HG03378 (cell line): ENCODE measurements around the gene ADAMTS2.

Experiments
- ATAC-seq: cut with Tn5 transposase; IDR thresholded peaks from one replicate; pipeline ENCODE4 v1.9.1; 2021; ENCODE audit warnings: mild to moderate bottlenecking, moderate library complexity; ENCODE audit not compliant: unreplicated experiment

The ADAMTS2 gene

DNA sequence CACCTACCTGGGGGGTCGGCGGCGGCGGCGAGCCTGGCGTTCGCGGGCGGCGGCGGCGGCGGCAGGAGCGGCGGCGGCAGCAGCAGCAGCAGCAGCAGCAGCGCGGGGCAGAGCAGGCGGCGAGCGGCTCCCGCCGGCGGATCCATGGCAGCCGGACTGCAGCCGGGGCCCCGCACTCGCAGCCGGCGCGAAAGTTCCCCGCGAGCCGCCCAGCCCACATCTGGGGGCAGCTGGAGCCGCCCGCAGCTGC is 153 bp downstream of the ADAMTS2 start:
- ATAC-seq: no peak

GRCh38 chr5:179344431-179345182 is 654 bp downstream of the ADAMTS2 start:
- ATAC-seq: no peak

- no peak for ATAC-seq
These were observed 1.4 kb downstream of the ADAMTS2 start for GRCh38 chr5:179343719-179344430.

- ATAC-seq: no peak
These were observed 2.1 kb downstream of the ADAMTS2 start for GRCh38 chr5:179343021-179343718.

- ATAC-seq: no peak
These were observed 2.7 kb downstream of the ADAMTS2 start for GRCh38 chr5:179342577-179342976.

DNA sequence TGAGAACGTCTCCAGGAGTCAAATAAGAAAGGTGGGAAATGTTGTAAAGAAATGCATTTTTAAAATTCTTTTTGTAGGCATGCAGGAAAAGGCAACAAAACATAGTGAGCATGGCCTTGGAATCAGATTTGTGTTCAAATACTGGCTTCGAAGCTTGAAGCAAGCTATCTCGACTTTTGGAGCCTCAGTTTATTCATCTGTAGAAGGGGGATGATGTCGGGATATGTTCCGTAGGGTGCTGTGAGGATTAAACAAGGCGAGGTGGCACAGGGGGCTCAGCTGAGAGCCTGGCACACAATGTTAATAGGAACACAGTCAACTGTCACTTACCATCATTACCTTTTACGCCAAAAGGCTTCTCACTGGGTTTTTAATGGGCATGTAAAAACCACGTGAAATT is 4.8 kb downstream of the ADAMTS2 start:
- ATAC-seq: no peak

GRCh38 chr5:179339996-179340395 is 5.3 kb downstream of the ADAMTS2 start:
- no peak for ATAC-seq

DNA sequence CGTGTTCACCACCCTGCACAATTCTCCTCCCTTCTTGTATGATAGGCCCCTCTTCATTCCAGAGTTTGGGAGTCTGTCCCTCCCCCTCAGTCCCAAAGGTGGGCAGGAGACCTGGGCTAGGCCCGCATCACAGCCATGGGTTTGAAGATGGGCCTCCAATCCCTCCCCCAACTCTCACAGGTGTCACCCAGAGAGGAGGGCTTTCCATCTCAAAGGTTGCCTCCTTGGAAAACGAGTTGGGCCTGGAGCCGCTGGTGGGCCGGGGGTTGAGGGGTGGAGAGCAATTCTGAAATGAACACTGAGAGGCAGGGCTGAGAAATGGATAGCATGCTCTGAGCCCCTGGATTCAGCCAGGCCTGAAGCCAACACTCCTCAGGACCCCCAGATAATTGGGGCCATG is 6.2 kb downstream of the ADAMTS2 start:
- ATAC-seq: no peak

DNA sequence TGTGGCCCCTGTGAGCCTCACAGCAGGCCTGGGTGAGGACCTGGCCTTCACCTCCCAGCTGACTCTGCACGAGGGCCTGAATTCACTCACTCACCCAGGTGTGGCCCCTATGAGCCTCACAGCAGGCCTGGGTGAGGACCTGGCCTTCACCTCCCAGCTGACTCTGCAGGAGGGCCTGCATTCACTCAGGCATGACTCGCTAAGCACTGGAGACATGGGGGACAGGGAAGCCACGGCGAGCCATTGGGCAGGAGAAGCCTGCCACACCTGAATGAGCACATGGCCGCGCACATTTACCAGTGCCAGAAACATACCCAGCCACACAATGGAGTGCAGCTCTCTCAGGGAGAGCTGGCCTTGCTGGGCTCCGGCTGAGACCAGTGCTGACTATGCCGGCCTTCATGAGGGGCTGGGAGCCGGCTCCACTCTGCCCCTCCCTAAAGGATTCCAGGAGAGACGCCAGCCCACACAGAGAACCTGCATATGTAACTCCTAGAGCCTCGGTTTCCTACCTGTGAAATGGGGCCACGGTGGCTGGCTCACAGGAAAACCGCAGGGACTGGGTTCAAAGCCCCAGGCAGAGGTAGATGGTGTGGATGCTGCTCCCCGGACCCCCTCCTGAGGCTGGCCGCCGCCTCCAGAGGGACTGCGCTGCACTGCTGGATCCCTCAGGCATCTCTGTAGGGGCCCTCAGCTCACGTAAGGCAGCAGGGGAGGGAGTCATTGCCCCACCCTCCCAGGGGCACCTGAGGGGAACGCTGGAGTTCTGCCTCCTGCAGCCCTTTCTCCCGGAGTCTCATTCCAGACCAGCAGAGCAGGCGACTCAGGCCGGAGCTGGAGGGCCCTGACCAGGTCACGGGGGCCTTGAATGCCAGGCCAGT is 7.2 kb downstream of the ADAMTS2 start:
- no peak for ATAC-seq

- no peak for ATAC-seq
These were observed 8.1 kb downstream of the ADAMTS2 start for GRCh38 chr5:179336871-179337795.

GRCh38 chr5:179336126-179336870 is 9.0 kb downstream of the ADAMTS2 start:
- ATAC-seq: no peak

- no peak for ATAC-seq
These were observed 11.2 kb downstream of the ADAMTS2 start for GRCh38 chr5:179333796-179334761.

DNA sequence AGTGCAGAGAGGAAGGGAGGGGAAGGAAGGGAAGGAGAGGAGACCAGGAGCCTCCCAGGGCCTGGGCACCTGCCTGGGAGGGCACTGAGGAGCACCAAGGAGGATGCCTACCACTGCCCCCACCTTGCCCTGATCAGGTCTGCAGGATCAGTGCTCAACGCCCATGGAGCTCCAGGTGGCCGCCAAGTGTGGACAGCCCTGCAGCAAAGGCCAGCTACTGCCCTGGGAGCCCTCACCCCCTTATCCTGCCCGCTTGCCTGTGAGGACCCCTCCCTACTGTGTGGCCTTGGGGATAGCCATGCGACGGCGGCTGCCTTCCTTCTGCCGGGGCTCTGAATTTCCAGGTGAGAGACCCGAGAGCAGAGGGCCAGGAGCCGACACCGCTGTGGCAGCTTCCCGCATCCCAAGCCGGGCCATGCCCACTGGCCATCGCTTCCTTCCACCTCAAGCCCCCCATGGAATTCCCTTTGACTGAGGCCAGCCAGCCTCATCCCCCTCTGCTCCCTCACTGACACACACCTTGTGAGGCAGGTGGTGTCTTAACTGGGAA is 12.4 kb downstream of the ADAMTS2 start:
- ATAC-seq: no peak

- no peak for ATAC-seq
These were observed 13.5 kb downstream of the ADAMTS2 start for GRCh38 chr5:179331591-179332375.

DNA sequence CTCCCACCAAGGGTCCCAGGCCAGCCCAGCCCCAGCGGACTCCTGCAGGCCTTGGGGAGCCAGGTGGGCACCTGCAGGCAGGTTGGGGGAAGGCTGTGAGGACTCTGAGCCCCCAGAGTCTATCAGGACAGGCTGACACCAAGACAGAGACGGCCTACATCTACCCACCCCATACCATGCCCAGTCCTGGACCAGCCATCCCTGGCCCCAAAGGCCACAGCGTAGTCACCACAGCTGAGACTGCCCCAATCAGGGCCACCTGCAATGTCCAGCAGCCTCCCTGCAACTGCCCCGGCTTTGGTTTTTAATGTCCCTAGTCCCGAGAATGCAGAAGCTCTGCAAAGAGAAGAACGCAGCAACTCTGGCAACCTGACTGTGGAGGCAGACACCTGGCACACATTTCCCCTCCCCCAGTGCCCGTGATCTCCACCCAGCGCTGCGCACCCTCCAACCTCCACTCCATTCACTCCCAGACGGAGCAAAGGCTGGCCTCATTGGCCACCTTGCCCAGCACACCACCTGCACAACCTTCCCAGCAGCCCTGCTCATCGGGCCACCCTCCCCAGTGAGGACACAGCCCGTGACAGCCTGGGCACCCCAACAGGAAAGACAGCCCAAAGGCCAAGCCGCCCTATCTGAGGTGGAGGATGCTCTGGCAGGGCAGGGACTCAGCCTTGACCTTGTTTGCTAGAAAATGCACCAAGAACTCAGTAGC is 14.9 kb downstream of the ADAMTS2 start:
- ATAC-seq: no peak

GRCh38 chr5:179328291-179328690 is 17.0 kb downstream of the ADAMTS2 start:
- ATAC-seq: no peak
